Esophagus muscularis mucosa (tissue), 4 donors: ENCODE results near the gene SKAP2.

Source experiments
- CTCF ChIP-seq, 3 experiments: fragments of 200-600 bp in 2 of 3; fragments of 450-650 bp in 1 of 3; sonication (generic) in 2 of 3; IDR thresholded peaks; one replicate each; pipeline ENCODE4 v1.5.1; 2017 to 2019; ENCODE audit warnings: antibody characterized with exemption in 3 of 3, mild to moderate bottlenecking in 2 of 3, moderate library complexity in 1 of 3
- EP300 ChIP-seq: sonication (generic); formaldehyde crosslinking; IDR thresholded peaks from one replicate; pipeline ENCODE4 v1.6.1; 2017; ENCODE audit warnings: antibody characterized with exemption
- POLR2AphosphoS5 ChIP-seq, 2 donors: sonication (generic); formaldehyde crosslinking; IDR thresholded peaks; one replicate each; pipeline ENCODE4 v1.6.1; 2017; ENCODE audit warnings: antibody characterized with exemption in 2 of 2

GRCh38 chr7:26842897-26843296 is 21.5 kb downstream of the SKAP2 start:
- TF ChIP-seq EP300 (no peak), CTCF (IDR thresholded peaks at IDR 0.05) (no peak), POLR2AphosphoS5 (IDR thresholded peaks at IDR 0.05) (no peak)
